ENCODE data around the gene COL25A1.

COL25A1 gene

GRCh38 chr4:108846568-108846967 is 455.9 kb downstream of the COL25A1 start:
- DNase-seq = no peak

GRCh38 chr4:108840426-108840975 is 462.0 kb downstream of the COL25A1 start:
- DNase-seq = no peak

- DNase-seq = no peak
These were observed 463.1 kb downstream of the COL25A1 start for GRCh38 chr4:108839333-108839732.

- no peak for DNase-seq
These were observed 464.0 kb downstream of the COL25A1 start for GRCh38 chr4:108838451-108838850.

GRCh38 chr4:108834835-108835384 is 467.5 kb downstream of the COL25A1 start:
- DNase-seq = no peak

GRCh38 chr4:108834166-108834834 is 468.2 kb downstream of the COL25A1 start:
- DNase-seq = no peak

- no peak for DNase-seq
These were observed 469.4 kb downstream of the COL25A1 start for GRCh38 chr4:108833046-108833445.

GRCh38 chr4:108831886-108832285 is 470.6 kb downstream of the COL25A1 start:
- DNase-seq = no peak

GRCh38 chr4:108831291-108831690 is 471.2 kb downstream of the COL25A1 start:
- no peak for DNase-seq

- no peak for DNase-seq
These were observed 471.8 kb downstream of the COL25A1 start for GRCh38 chr4:108830509-108831244.

GRCh38 chr4:108829966-108830492 is 472.4 kb downstream of the COL25A1 start:
- no peak for DNase-seq

- DNase-seq = no peak
These were observed 473.8 kb downstream of the COL25A1 start for GRCh38 chr4:108828620-108829019.

- no peak for DNase-seq
These were observed 476.7 kb downstream of the COL25A1 start for GRCh38 chr4:108825737-108826136.

GRCh38 chr4:108821351-108821930 is 481.0 kb downstream of the COL25A1 start:
- no peak for DNase-seq

GRCh38 chr4:108820492-108821350 is 481.7 kb downstream of the COL25A1 start:
- DNase-seq = no peak

- DNase-seq = no peak
These were observed 488.1 kb downstream of the COL25A1 start for GRCh38 chr4:108814326-108814725.

GRCh38 chr4:108813261-108813660 is 489.2 kb downstream of the COL25A1 start:
- no peak for DNase-seq

GRCh38 chr4:108811486-108811885 is 491.0 kb downstream of the COL25A1 start:
- no peak for DNase-seq

GRCh38 chr4:108810087-108810486 is 492.4 kb downstream of the COL25A1 start:
- no peak for DNase-seq

- no peak for DNase-seq
These were observed 497.7 kb downstream of the COL25A1 start for GRCh38 chr4:108804648-108805273.

GRCh38 chr4:108799306-108799705 is 503.2 kb downstream of the COL25A1 start:
- DNase-seq = no peak

- DNase-seq = no peak
These were observed 506.3 kb downstream of the COL25A1 start for GRCh38 chr4:108796173-108796572.
